Measurements from ENCODE around the gene ZNF417.
A peak's percentile ranks its signal among the peaks of the same experiment; 100 is the strongest.

ZNF417 gene

GRCh38 chr19:57954996-57955395 is 38.6 kb upstream of the ZNF417 start (continued):
- TF ChIP-seq, protein P1, sequence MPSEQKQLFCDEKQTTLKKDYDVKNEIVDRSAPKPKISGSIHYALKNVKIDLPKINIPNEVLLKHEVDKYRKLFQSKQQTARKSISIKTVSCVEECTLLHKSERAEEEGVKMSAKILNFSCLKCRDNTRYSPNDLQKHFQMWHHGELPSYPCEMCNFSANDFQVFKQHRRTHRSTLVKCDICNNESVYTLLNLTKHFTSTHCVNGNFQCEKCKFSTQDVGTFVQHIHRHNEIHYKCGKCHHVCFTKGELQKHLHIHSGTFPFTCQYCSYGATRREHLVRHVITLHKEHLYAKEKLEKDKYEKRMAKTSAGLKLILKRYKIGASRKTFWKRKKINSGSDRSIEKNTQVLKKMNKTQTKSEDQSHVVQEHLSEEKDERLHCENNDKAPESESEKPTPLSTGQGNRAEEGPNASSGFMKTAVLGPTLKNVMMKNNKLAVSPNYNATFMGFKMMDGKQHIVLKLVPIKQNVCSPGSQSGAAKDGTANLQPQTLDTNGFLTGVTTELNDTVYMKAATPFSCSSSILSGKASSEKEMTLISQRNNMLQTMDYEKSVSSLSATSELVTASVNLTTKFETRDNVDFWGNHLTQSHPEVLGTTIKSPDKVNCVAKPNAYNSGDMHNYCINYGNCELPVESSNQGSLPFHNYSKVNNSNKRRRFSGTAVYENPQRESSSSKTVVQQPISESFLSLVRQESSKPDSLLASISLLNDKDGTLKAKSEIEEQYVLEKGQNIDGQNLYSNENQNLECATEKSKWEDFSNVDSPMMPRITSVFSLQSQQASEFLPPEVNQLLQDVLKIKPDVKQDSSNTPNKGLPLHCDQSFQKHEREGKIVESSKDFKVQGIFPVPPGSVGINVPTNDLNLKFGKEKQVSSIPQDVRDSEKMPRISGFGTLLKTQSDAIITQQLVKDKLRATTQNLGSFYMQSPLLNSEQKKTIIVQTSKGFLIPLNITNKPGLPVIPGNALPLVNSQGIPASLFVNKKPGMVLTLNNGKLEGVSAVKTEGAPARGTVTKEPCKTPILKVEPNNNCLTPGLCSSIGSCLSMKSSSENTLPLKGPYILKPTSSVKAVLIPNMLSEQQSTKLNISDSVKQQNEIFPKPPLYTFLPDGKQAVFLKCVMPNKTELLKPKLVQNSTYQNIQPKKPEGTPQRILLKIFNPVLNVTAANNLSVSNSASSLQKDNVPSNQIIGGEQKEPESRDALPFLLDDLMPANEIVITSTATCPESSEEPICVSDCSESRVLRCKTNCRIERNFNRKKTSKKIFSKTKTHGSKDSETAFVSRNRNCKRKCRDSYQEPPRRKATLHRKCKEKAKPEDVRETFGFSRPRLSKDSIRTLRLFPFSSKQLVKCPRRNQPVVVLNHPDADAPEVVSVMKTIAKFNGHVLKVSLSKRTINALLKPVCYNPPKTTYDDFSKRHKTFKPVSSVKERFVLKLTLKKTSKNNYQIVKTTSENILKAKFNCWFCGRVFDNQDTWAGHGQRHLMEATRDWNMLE (tag by site-specific recombination; conservative IDR thresholded peaks at IDR 0.05; ENCODE audit: low read depth) = no peak
- TF ChIP-seq BCL11A (tag by site-specific recombination; IDR thresholded peaks at IDR 0.05; ENCODE audit: low read depth) (no peak), ZNF140 (tag by site-specific recombination; IDR thresholded peaks at IDR 0.05) (no peak), TRIM28 (IDR thresholded peaks at IDR 0.05; ENCODE audit: borderline replicate concordance, low read length) (no peak), KLF9 (tag by site-specific recombination; IDR thresholded peaks at IDR 0.05; ENCODE audit: low read depth) (no peak), ZNF221 (tag by site-specific recombination; IDR thresholded peaks at IDR 0.05; ENCODE audit: borderline replicate concordance) (no peak), INSM2 (tag by site-specific recombination; IDR thresholded peaks at IDR 0.05) (no peak), ZNF280D (tag by site-specific recombination; IDR thresholded peaks at IDR 0.05) (no peak), ZNF664 (tag by site-specific recombination; IDR thresholded peaks at IDR 0.05) (no peak), YY2 (tag by site-specific recombination; IDR thresholded peaks at IDR 0.05) (no peak), ZNF146 (tag by site-specific recombination; IDR thresholded peaks at IDR 0.05) (no peak), ZNF707 (tag by site-specific recombination; IDR thresholded peaks at IDR 0.05) (no peak)

GRCh38 chr19:57949702-57950101 is 33.3 kb upstream of the ZNF417 start:
- POLR2A ChIA-PET = no interaction called here
- Histone ChIP-seq H3K4me3 (ENCODE audit: low read depth, low read length) (no peak overlapping the region), H3K36me3 (ENCODE audit: control insufficient read depth in 2 of 2, insufficient read depth in 1 of 2, low read length in 2 of 2) (peaks cover 0 to 11% of the 10 kb centered on the region in 2 experiments; a peak in 2 of 3 replicates), H3K4me1 (ENCODE audit: control insufficient read depth, insufficient read depth, low read length) (peaks cover 5% of the 10 kb centered on the region; the same call in 1 of the 2 replicates), H3K9me3 (ENCODE audit: control insufficient read depth, insufficient read depth, low read depth, low read length) (peaks cover 7% of the 10 kb centered on the region), H3K27ac (ENCODE audit: extremely low read depth, low read depth, low read length) (no peak overlapping the region)
- CTCF ChIA-PET = no interaction called here
- TF ChIP-seq GLIS1 (tag by site-specific recombination; IDR thresholded peaks at IDR 0.05) = peak; percentile 64
- TF ChIP-seq ZNF560 (tag by site-specific recombination; IDR thresholded peaks at IDR 0.05; ENCODE audit: borderline replicate concordance) = no peak

DNA sequence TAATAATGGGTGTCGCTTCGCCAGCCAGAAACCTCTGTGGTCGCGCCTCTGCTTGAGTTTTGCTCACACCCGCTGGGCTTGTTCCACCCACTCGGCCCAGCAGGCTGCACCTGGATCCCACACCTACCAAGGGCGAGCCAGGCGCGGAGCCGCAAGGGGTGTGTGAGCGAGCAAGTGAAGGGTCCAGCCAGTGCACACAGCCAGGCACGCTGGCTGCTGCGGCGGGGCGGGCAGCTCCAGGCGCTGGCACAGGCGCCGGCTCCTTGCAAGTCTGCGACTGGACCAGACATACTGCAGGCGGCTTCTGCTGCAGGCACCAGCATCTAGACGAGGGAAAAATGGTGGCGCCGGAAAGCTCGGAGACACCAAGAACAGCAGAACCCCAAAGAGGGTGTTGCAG is 32.9 kb upstream of the ZNF417 start:
- TF ChIP-seq ZNF391 (tag by site-specific recombination; IDR thresholded peaks at IDR 0.05; ENCODE audit: borderline replicate concordance, low read depth) = no peak
- TF ChIP-seq FEZF1 (tag by site-specific recombination; IDR thresholded peaks at IDR 0.05) = no peak
- no peak for TF ChIP-seq ZNF112 (tag by site-specific recombination; IDR thresholded peaks at IDR 0.05)
- no peak for TF ChIP-seq SP7 (tag by site-specific recombination; IDR thresholded peaks at IDR 0.05)
- no peak for TF ChIP-seq ZNF274 (IDR thresholded peaks at IDR 0.05; ENCODE audit: low read length)
- TF ChIP-seq ZNF274 (tag by site-specific recombination; IDR thresholded peaks at IDR 0.05; ENCODE audit: borderline replicate concordance) = no peak
- no peak for TF ChIP-seq ZNF629 (tag by site-specific recombination; IDR thresholded peaks at IDR 0.05)
- no peak for TF ChIP-seq ZNF416 (tag by site-specific recombination; IDR thresholded peaks at IDR 0.05)
- TF ChIP-seq TCF7L2 (IDR thresholded peaks at IDR 0.05; ENCODE audit: borderline replicate concordance, low read depth, low read length) = no peak
- TF ChIP-seq ZNF423 (tag by site-specific recombination; IDR thresholded peaks at IDR 0.05) = no peak
- TF ChIP-seq HOXD13 (CRISPR knock-in tag; IDR thresholded peaks at IDR 0.05; ENCODE audit: borderline replicate concordance) = no peak
- no peak for TF ChIP-seq ZNF354C (tag by site-specific recombination; IDR thresholded peaks at IDR 0.05; ENCODE audit: borderline replicate concordance, low read depth)
- Histone ChIP-seq H3K4me3 (ENCODE audit: low read depth, low read length) (no peak overlapping the region), H3K36me3 (ENCODE audit: control insufficient read depth in 2 of 2, insufficient read depth in 1 of 2, low read length in 2 of 2) (peaks cover 4 to 15% of the 10 kb centered on the region in 2 experiments; a peak in 2 of 3 replicates), H3K4me1 (ENCODE audit: control insufficient read depth, insufficient read depth, low read length) (peaks cover 5% of the 10 kb centered on the region; the same call in 1 of the 2 replicates), H3K27ac (ENCODE audit: extremely low read depth, low read depth, low read length) (no peak overlapping the region), H3K9me3 (ENCODE audit: control insufficient read depth, insufficient read depth, low read depth, low read length) (peaks cover 8% of the 10 kb centered on the region)
- ChIA-PET POLR2A (no interaction called here), CTCF (no interaction called here)
